ENCODE results near the gene CNTNAP2. TPM values are rescaled to one million over a fixed set of nuclear protein-coding genes. Genes with fewer than 3 reads are reported as not detected.

The CNTNAP2 gene
- polyA plus RNA-seq, 4 donors: 0.54 to 10.1 (median 2.6) TPM

GRCh38 chr7:147376192-147376591 is 1259.6 kb downstream of the CNTNAP2 start:
- WGBS, 3 donors: 51 to 70% (median 59%) methylated on average over 5 of the region's 5 CpGs
- no peak for DNase-seq
- Histone ChIP-seq H3K27ac (ENCODE audit: low read depth in 1 of 3, low read length in 2 of 3) (no peak overlapping the region), H3K4me3 (ENCODE audit: low read depth in 1 of 3, low read length in 3 of 3) (no peak overlapping the region), H3K4me1 (ENCODE audit: control insufficient read depth in 3 of 3, insufficient read depth in 2 of 3, low read depth in 1 of 3, low read length in 2 of 3) (no peaks in the 10 kb centered on the region), H3K9me3 (ENCODE audit: control insufficient read depth in 2 of 2, insufficient read depth in 1 of 2, low read depth in 1 of 2, low read length in 1 of 2) (no peaks in the 10 kb centered on the region), H3K36me3 (ENCODE audit: control insufficient read depth in 3 of 3, insufficient read depth in 2 of 3, low read depth in 1 of 3, low read length in 3 of 3) (no peaks in the 10 kb centered on the region), H3K27me3 (ENCODE audit: control insufficient read depth in 3 of 3, insufficient read depth in 3 of 3, low read length in 3 of 3) (no peaks in the 10 kb centered on the region)
- FAIRE-seq: no peak

GRCh38 chr7:147380926-147381325 is 1264.3 kb downstream of the CNTNAP2 start:
- Histone ChIP-seq H3K4me3 (ENCODE audit: low read depth in 1 of 3, low read length in 3 of 3) (no peak overlapping the region), H3K36me3 (ENCODE audit: control insufficient read depth in 3 of 3, insufficient read depth in 2 of 3, low read depth in 1 of 3, low read length in 3 of 3) (no peaks in the 10 kb centered on the region), H3K9me3 (ENCODE audit: control insufficient read depth in 2 of 2, insufficient read depth in 1 of 2, low read depth in 1 of 2, low read length in 1 of 2) (peaks cover 0 to 6% of the 10 kb centered on the region in 2 donors), H3K27me3 (ENCODE audit: control insufficient read depth in 3 of 3, insufficient read depth in 3 of 3, low read length in 3 of 3) (no peaks in the 10 kb centered on the region), H3K27ac (ENCODE audit: low read depth in 1 of 3, low read length in 2 of 3) (no peak overlapping the region), H3K4me1 (ENCODE audit: control insufficient read depth in 3 of 3, insufficient read depth in 2 of 3, low read depth in 1 of 3, low read length in 2 of 3) (no peaks in the 10 kb centered on the region)
- DNase-seq (no peak), FAIRE-seq (no peak)
- 64 to 71% (median 70%) methylated on average over 5 of the region's 5 CpGs for WGBS, 3 donors

GRCh38 chr7:147394329-147394728 is 1277.7 kb downstream of the CNTNAP2 start:
- no peak overlapping the region for H3K27ac ChIP-seq (ENCODE audit: low read depth in 1 of 3, low read length in 2 of 3)
- no peaks in the 10 kb centered on the region for H3K4me1 ChIP-seq (ENCODE audit: control insufficient read depth in 3 of 3, insufficient read depth in 2 of 3, low read depth in 1 of 3, low read length in 2 of 3)
- H3K9me3 ChIP-seq (ENCODE audit: control insufficient read depth in 2 of 2, insufficient read depth in 1 of 2, low read depth in 1 of 2, low read length in 1 of 2): peaks cover 0 to 4% of the 10 kb centered on the region in 2 donors
- no peak for DNase-seq
- H3K4me3 ChIP-seq (ENCODE audit: low read depth in 1 of 3, low read length in 3 of 3): no peak overlapping the region
- H3K27me3 ChIP-seq (ENCODE audit: control insufficient read depth in 3 of 3, insufficient read depth in 3 of 3, low read length in 3 of 3): no peaks in the 10 kb centered on the region
- H3K36me3 ChIP-seq (ENCODE audit: control insufficient read depth in 3 of 3, insufficient read depth in 2 of 3, low read depth in 1 of 3, low read length in 3 of 3): no peaks in the 10 kb centered on the region
- no peak for FAIRE-seq

DNA sequence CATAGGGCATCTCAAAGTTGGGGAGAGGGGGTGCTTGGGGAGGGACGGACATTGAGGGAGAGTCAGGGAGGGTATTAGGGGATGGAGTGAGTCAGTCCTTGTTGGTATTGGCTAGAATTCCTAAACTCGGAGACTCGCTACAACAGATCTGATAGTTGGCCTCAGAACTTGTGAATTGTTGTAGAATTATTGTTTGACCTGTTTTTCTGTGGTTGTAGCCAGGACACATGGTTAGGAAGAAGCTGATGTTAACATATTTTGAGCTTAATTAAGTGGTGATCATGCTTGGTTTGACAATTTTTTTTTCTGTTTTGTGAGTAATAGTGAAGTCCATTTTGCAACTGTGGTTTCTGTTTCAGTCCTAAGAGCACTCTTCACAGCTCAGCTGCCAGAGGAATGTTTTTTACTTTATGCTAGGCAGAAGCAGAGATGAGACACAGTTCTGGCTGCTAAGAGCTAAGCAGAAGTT is 1283.7 kb downstream of the CNTNAP2 start:
- DNase-seq (no peak), FAIRE-seq (no peak)
- 43 to 66% (median 62%) methylated on average over 3 of the region's 3 CpGs for WGBS, 3 donors
- Histone ChIP-seq H3K4me3 (ENCODE audit: low read depth in 1 of 3, low read length in 3 of 3) (no peak overlapping the region), H3K27me3 (ENCODE audit: control insufficient read depth in 3 of 3, insufficient read depth in 3 of 3, low read length in 3 of 3) (no peaks in the 10 kb centered on the region), H3K9me3 (ENCODE audit: control insufficient read depth in 2 of 2, insufficient read depth in 1 of 2, low read depth in 1 of 2, low read length in 1 of 2) (peaks cover 0 to 2% of the 10 kb centered on the region in 2 donors), H3K36me3 (ENCODE audit: control insufficient read depth in 3 of 3, insufficient read depth in 2 of 3, low read depth in 1 of 3, low read length in 3 of 3) (no peaks in the 10 kb centered on the region), H3K27ac (ENCODE audit: low read depth in 1 of 3, low read length in 2 of 3) (no peak overlapping the region), H3K4me1 (ENCODE audit: control insufficient read depth in 3 of 3, insufficient read depth in 2 of 3, low read depth in 1 of 3, low read length in 2 of 3) (no peaks in the 10 kb centered on the region)

- DNase-seq: no peak
Observed at GRCh38 chr7:147400925-147401324, 1284.3 kb downstream of the CNTNAP2 start.

DNA sequence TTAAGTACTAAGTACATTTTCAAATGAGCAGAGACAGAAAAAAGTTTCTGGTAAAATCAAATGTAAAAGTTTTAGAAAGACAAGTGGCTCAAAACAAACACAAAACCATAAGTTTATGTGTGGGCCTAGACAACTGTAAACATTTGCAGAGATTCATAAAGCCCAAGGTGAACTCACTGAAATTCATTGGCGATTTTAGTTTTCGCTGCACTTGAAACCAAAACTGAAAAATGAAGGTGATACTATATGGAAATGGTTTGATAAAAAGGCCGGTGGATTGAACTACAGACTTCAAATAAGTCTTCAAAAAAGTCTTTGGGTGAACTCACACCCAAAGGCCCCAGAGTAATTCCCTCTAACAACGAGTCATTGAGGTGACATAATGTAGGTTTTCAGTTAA is 1289.0 kb downstream of the CNTNAP2 start:
- DNase-seq: no peak
- H3K4me1 ChIP-seq (ENCODE audit: control insufficient read depth in 3 of 3, insufficient read depth in 2 of 3, low read depth in 1 of 3, low read length in 2 of 3): no peaks in the 10 kb centered on the region
- no peaks in the 10 kb centered on the region for H3K27me3 ChIP-seq (ENCODE audit: control insufficient read depth in 3 of 3, insufficient read depth in 3 of 3, low read length in 3 of 3)
- H3K9me3 ChIP-seq (ENCODE audit: control insufficient read depth in 2 of 2, insufficient read depth in 1 of 2, low read depth in 1 of 2, low read length in 1 of 2): peaks cover 0 to 2% of the 10 kb centered on the region in 2 donors
- H3K36me3 ChIP-seq (ENCODE audit: control insufficient read depth in 3 of 3, insufficient read depth in 2 of 3, low read depth in 1 of 3, low read length in 3 of 3): no peaks in the 10 kb centered on the region
- 79 to 85% (median 82%) methylated on average over 4 of the region's 4 CpGs for WGBS, 3 donors
- H3K4me3 ChIP-seq (ENCODE audit: low read depth in 1 of 3, low read length in 3 of 3): no peak overlapping the region
- no peak for FAIRE-seq
- H3K27ac ChIP-seq (ENCODE audit: low read depth in 1 of 3, low read length in 2 of 3): no peak overlapping the region

More at GRCh38 chr7:147400925-147401324, 1284.3 kb downstream of the CNTNAP2 start:
- Histone ChIP-seq H3K27ac (ENCODE audit: low read depth in 1 of 3, low read length in 2 of 3) (no peak overlapping the region), H3K27me3 (ENCODE audit: control insufficient read depth in 3 of 3, insufficient read depth in 3 of 3, low read length in 3 of 3) (no peaks in the 10 kb centered on the region), H3K4me1 (ENCODE audit: control insufficient read depth in 3 of 3, insufficient read depth in 2 of 3, low read depth in 1 of 3, low read length in 2 of 3) (no peaks in the 10 kb centered on the region), H3K4me3 (ENCODE audit: low read depth in 1 of 3, low read length in 3 of 3) (no peak overlapping the region), H3K36me3 (ENCODE audit: control insufficient read depth in 3 of 3, insufficient read depth in 2 of 3, low read depth in 1 of 3, low read length in 3 of 3) (no peaks in the 10 kb centered on the region), H3K9me3 (ENCODE audit: control insufficient read depth in 2 of 2, insufficient read depth in 1 of 2, low read depth in 1 of 2, low read length in 1 of 2) (peaks cover 0 to 2% of the 10 kb centered on the region in 2 donors)
- WGBS, 3 donors: 82 to 93% (median 82%) methylated on average over 1 of the region's 1 CpG
- FAIRE-seq: no peak

DNA sequence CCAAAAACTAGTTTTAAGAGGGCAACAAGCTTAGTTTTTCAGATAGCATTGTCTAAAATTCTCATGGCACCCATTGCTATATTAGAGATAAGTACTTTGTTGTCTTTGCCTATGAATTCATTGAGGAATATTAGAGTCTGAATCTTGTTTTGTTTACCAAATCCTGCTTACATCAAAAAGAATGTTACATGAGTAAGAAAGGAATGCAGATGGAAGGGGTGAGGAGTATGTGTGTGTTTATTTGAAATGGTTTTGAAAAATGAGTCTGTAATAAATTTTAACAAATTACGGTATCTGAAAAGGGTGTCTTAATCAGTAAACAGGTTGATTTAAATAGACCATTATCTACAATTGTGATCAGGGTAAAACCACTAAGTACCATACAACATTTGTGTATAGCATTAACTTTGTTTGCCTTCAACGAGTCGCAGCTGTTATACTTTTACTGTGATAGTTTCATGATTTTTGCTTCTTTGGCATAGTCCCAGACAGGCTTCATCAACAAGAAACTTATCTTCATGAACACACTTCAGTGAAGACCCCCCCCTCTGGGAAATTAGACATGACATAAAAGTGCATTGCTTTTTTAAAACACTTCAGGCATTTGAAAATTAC is 1290.0 kb downstream of the CNTNAP2 start:
- no peak overlapping the region for H3K27ac ChIP-seq (ENCODE audit: low read depth in 1 of 3, low read length in 2 of 3)
- no peak overlapping the region for H3K4me3 ChIP-seq (ENCODE audit: low read depth in 1 of 3, low read length in 3 of 3)
- H3K4me1 ChIP-seq (ENCODE audit: control insufficient read depth in 3 of 3, insufficient read depth in 2 of 3, low read depth in 1 of 3, low read length in 2 of 3): no peaks in the 10 kb centered on the region
- 34 to 77% (median 42%) methylated on average over 3 of the region's 3 CpGs for WGBS, 3 donors
- H3K27me3 ChIP-seq (ENCODE audit: control insufficient read depth in 3 of 3, insufficient read depth in 3 of 3, low read length in 3 of 3): no peaks in the 10 kb centered on the region
- H3K36me3 ChIP-seq (ENCODE audit: control insufficient read depth in 3 of 3, insufficient read depth in 2 of 3, low read depth in 1 of 3, low read length in 3 of 3): no peaks in the 10 kb centered on the region
- H3K9me3 ChIP-seq (ENCODE audit: control insufficient read depth in 2 of 2, insufficient read depth in 1 of 2, low read depth in 1 of 2, low read length in 1 of 2): peaks cover 0 to 2% of the 10 kb centered on the region in 2 donors
- DNase-seq (no peak), FAIRE-seq (no peak)

- Histone ChIP-seq H3K27ac (ENCODE audit: low read depth in 1 of 3, low read length in 2 of 3) (no peak overlapping the region), H3K27me3 (ENCODE audit: control insufficient read depth in 3 of 3, insufficient read depth in 3 of 3, low read length in 3 of 3) (no peaks in the 10 kb centered on the region), H3K36me3 (ENCODE audit: control insufficient read depth in 3 of 3, insufficient read depth in 2 of 3, low read depth in 1 of 3, low read length in 3 of 3) (no peaks in the 10 kb centered on the region), H3K9me3 (ENCODE audit: control insufficient read depth in 2 of 2, insufficient read depth in 1 of 2, low read depth in 1 of 2, low read length in 1 of 2) (no peaks in the 10 kb centered on the region), H3K4me1 (ENCODE audit: control insufficient read depth in 3 of 3, insufficient read depth in 2 of 3, low read depth in 1 of 3, low read length in 2 of 3) (no peaks in the 10 kb centered on the region), H3K4me3 (ENCODE audit: low read depth in 1 of 3, low read length in 3 of 3) (no peak overlapping the region)
- DNase-seq (no peak), FAIRE-seq (no peak)
Observed at GRCh38 chr7:147411096-147411495, 1294.5 kb downstream of the CNTNAP2 start.

DNA sequence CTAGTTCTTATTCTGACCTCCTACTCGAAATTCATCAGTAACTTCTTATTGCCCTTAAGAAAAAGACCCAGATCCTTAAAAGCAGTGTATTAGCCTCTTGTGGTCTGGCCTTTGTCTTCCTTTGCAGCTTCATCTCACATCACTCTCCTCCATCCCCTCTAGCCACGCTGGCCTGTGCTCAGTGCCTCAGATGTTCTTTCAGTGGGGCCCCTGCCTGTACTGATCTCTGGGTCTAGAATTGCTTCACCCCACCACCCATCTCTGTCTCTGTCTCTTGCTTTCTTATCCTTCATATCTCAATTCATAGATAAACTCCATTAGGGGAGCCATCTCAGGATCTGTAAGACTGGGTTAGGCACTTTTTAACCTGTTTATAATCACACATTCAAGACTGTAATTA is 1295.5 kb downstream of the CNTNAP2 start:
- DNase-seq (no peak), FAIRE-seq (no peak)
- H3K36me3 ChIP-seq (ENCODE audit: control insufficient read depth in 3 of 3, insufficient read depth in 2 of 3, low read depth in 1 of 3, low read length in 3 of 3): no peaks in the 10 kb centered on the region
- 39 to 70% (median 40%) methylated on average over 2 of the region's 2 CpGs for WGBS, 3 donors
- H3K27me3 ChIP-seq (ENCODE audit: control insufficient read depth in 3 of 3, insufficient read depth in 3 of 3, low read length in 3 of 3): no peaks in the 10 kb centered on the region
- no peak overlapping the region for H3K27ac ChIP-seq (ENCODE audit: low read depth in 1 of 3, low read length in 2 of 3)
- H3K4me3 ChIP-seq (ENCODE audit: low read depth in 1 of 3, low read length in 3 of 3): no peak overlapping the region
- no peaks in the 10 kb centered on the region for H3K9me3 ChIP-seq (ENCODE audit: control insufficient read depth in 2 of 2, insufficient read depth in 1 of 2, low read depth in 1 of 2, low read length in 1 of 2)
- H3K4me1 ChIP-seq (ENCODE audit: control insufficient read depth in 3 of 3, insufficient read depth in 2 of 3, low read depth in 1 of 3, low read length in 2 of 3): no peaks in the 10 kb centered on the region

Measured in small intestine (tissue), 7 donors.